Mesendoderm (in vitro differentiated cells): Measurements from ENCODE around the gene PRSS23.
A peak's percentile ranks its signal among the peaks of the same experiment; 100 is the strongest.

ENCODE experiments used
- DNase-seq: peaks from one replicate; pipeline ENCODE4 v3.0.0; 2013
- H2AK5ac ChIP-seq: 2 replicates; pipeline ENCODE4 v1.6.1; 2013; ENCODE audit warnings: low read length, inconsistent platforms
- H2BK120ac ChIP-seq: 2 replicates; pipeline ENCODE4 v1.6.1; 2013; ENCODE audit warnings: low read depth, mild to moderate bottlenecking, low read length, moderate library complexity, mixed read lengths
- H2BK15ac ChIP-seq: replicated peaks from 2 replicates; pipeline ENCODE4 v1.6.1; 2013; ENCODE audit warnings: low read depth, mild to moderate bottlenecking, moderate library complexity
- H2BK5ac ChIP-seq: 2 replicates; pipeline ENCODE4 v1.6.1; 2013; ENCODE audit warnings: low read length, inconsistent platforms
- H3K18ac ChIP-seq: 2 replicates; pipeline ENCODE4 v1.6.1; 2013; ENCODE audit warnings: mild to moderate bottlenecking, low read length, mixed read lengths
- H3K23ac ChIP-seq: one replicate; pipeline ENCODE4 v1.6.1; 2013; ENCODE audit warnings: low read length
- H3K27ac ChIP-seq: 2 replicates; pipeline ENCODE4 v1.5.1; 2013; ENCODE audit warnings: low read depth, mild to moderate bottlenecking, inconsistent platforms, low read length, moderate library complexity
- H3K27me3 ChIP-seq: 2 replicates; pipeline ENCODE4 v1.6.1; 2013; ENCODE audit warnings: low read length, control low read depth, mild to moderate bottlenecking, inconsistent platforms; ENCODE audit not compliant: insufficient read depth, poor library complexity
- H3K36me3 ChIP-seq: 2 replicates; pipeline ENCODE4 v1.6.1; 2013; ENCODE audit warnings: low read length, inconsistent platforms; ENCODE audit not compliant: control insufficient read depth, insufficient read depth
- H3K4ac ChIP-seq: one replicate; pipeline ENCODE4 v1.6.1; 2013; ENCODE audit warnings: low read depth, mild to moderate bottlenecking, low read length, moderate library complexity
- H3K4me1 ChIP-seq: 2 replicates; pipeline ENCODE4 v1.6.1; 2013; ENCODE audit warnings: low read depth, low read length, inconsistent platforms; ENCODE audit not compliant: control insufficient read depth
- H3K4me2 ChIP-seq: 2 replicates; pipeline ENCODE4 v1.6.1; 2013; ENCODE audit warnings: low read length
- H3K4me3 ChIP-seq: 2 replicates; pipeline ENCODE4 v1.5.1; 2013; ENCODE audit warnings: mild to moderate bottlenecking, low read length
- H3K56ac ChIP-seq: one replicate; pipeline ENCODE4 v1.6.1; 2013; ENCODE audit warnings: low read length
- H3K79me1 ChIP-seq: 2 replicates; pipeline ENCODE4 v1.6.1; 2013; ENCODE audit warnings: low read length, inconsistent platforms
- H3K79me2 ChIP-seq: 2 replicates; pipeline ENCODE4 v1.6.1; 2013; ENCODE audit warnings: mild to moderate bottlenecking, low read length; ENCODE audit not compliant: control insufficient read depth, insufficient read depth
- H3K9ac ChIP-seq: 2 replicates; pipeline ENCODE4 v1.6.1; 2013; ENCODE audit warnings: low read length, inconsistent platforms
- H4K5ac ChIP-seq: one replicate; pipeline ENCODE4 v1.6.1; 2013; ENCODE audit warnings: low read length
- H4K8ac ChIP-seq: one replicate; pipeline ENCODE4 v1.6.1; 2013; ENCODE audit warnings: low read depth, mild to moderate bottlenecking, control low read depth, low read length, moderate library complexity
- WGBS: extraction: QIAGEN DNeasy Blood & Tissue Kit; methylation state at CpG from one replicate; pipeline ENCODE4 v1.1.7; 2013; ENCODE audit warnings: low lambda C conversion rate, missing lambda C conversion rate; ENCODE audit not compliant: insufficient coverage; ENCODE audit errors: extremely low coverage; 5-methylcytosine and 5-hydroxymethylcytosine counted together

Gene PRSS23

DNA sequence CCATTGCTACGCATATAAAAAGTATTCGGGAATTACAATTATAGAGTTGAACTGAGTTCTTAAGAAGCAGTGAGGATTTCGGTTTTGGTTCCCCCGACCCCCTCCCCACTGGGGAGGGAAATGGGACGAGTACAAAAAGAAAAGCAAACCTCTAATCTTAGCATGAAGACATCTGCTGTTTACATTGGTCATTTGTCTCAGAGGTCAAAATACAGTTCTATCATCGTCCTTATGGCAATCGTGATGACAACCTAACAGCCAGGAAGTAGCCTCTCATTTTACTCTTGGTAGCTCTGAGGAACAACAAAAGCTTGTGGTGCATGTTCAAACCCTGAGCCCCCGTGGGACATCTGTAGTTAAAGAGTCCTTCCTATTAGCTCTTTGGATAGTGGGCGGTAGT is 3.2 kb upstream of the PRSS23 start:
- Histone ChIP-seq H3K4ac (no peak overlapping the region), H3K79me2 (no peaks in the 10 kb centered on the region), H2AK5ac (no peak overlapping the region), H2BK15ac (no peak overlapping the region), H3K18ac (no peak overlapping the region), H3K4me3 (no peak overlapping the region), H3K4me1 (peaks cover 5% of the 10 kb centered on the region), H3K36me3 (no peaks in the 10 kb centered on the region), H3K27ac (no peak overlapping the region), H2BK5ac (no peak overlapping the region), H4K5ac (no peak overlapping the region), H3K23ac (no peak overlapping the region), H3K56ac (no peak overlapping the region), H2BK120ac (no peak overlapping the region), H3K4me2 (no peak overlapping the region), H3K9ac (no peak overlapping the region), H3K79me1 (no peaks in the 10 kb centered on the region), H3K27me3 (peaks cover 2% of the 10 kb centered on the region), H4K8ac (no peak overlapping the region)
- no peak for DNase-seq
- no CpG with 5 or more reads among the region's 9 CpGs for WGBS

DNA sequence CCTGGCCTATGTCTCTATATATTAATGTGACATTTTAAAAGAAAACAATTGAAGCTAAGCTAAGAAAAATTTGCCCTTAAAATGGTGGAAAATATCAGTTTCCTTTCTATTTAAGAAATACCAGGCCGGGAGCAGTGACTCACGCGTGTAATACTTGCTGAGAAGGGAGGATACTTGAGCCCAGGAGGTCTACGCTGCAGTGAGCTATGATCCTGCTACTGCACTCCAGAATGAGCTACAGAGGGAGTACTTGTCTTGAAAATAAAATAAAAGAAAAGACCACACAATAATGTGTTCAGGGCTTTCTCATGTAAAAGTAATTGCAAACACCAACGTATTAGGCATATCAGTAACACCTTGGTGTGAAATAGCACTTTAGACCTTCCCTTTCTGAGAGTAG is 1.4 kb upstream of the PRSS23 start:
- H3K4ac ChIP-seq: no peak overlapping the region
- H3K79me2 ChIP-seq: no peaks in the 10 kb centered on the region
- no peak overlapping the region for H2AK5ac ChIP-seq
- no peak overlapping the region for H3K27ac ChIP-seq
- no peaks in the 10 kb centered on the region for H3K79me1 ChIP-seq
- H3K4me1 ChIP-seq: peaks cover 5% of the 10 kb centered on the region
- no peak overlapping the region for H2BK15ac ChIP-seq
- H3K18ac ChIP-seq: no peak overlapping the region
- H2BK120ac ChIP-seq: no peak overlapping the region
- H3K56ac ChIP-seq: no peak overlapping the region
- H3K36me3 ChIP-seq: no peaks in the 10 kb centered on the region
- H3K9ac ChIP-seq: no peak overlapping the region
- H3K4me3 ChIP-seq: no peak overlapping the region
- H3K4me2 ChIP-seq: no peak overlapping the region
- no peak overlapping the region for H4K5ac ChIP-seq
- H4K8ac ChIP-seq: no peak overlapping the region
- no CpG with 5 or more reads among the region's 5 CpGs for WGBS
- peak; percentile 54 for DNase-seq
- H2BK5ac ChIP-seq: no peak overlapping the region
- peaks cover 2% of the 10 kb centered on the region for H3K27me3 ChIP-seq
- no peak overlapping the region for H3K23ac ChIP-seq

DNA sequence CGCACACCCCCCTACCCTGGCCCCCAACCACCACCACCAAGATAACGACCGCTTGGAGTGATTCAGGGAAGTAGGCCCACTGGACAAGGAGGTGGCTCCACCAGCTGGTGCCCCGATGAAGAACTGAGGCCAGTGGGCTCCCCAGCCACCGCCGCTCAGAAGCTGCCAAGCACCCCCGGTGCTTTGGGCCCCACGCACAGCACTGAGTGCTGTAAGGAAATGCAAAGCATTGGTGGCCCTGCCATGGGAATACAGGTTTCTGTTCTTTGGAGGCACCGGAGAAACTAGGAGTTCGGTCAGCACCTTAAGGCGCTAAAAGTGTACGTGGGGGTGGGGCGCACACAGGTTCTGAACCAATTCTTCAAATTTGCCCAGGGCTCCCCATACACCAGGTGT is 664 bp upstream of the PRSS23 start:
- no peak overlapping the region for H3K27ac ChIP-seq
- no peak overlapping the region for H4K8ac ChIP-seq

DNA sequence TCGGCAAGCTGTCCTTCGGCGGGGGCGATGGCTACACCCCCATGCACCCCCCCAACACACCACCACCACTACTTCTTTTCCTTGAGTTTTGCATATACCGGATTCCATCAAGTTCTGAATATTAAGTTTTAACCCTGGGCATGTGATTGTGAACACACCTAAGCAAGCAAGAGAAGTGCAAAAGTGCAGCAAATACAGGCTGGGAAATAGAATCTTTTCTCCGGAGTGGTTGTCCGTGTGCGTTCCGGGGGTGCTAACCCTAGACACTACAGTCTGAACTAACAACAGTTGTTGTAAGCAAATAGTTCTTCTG is 574 bp downstream of the PRSS23 start:
- no peak overlapping the region for H3K4ac ChIP-seq
- no peaks in the 10 kb centered on the region for H3K79me2 ChIP-seq
- H3K56ac ChIP-seq: peak overlapping the region; percentile 78
- H2AK5ac ChIP-seq: no peak overlapping the region
- H3K4me3 ChIP-seq: no peak overlapping the region
- no peak overlapping the region for H4K5ac ChIP-seq
- no peaks in the 10 kb centered on the region for H3K36me3 ChIP-seq
- no peak for DNase-seq
- WGBS: no CpG with 5 or more reads among the region's 9 CpGs
- H3K4me1 ChIP-seq: peaks cover 5% of the 10 kb centered on the region
- peak overlapping the region; percentile 52 for H3K4me2 ChIP-seq
- no peak overlapping the region for H3K27ac ChIP-seq
- no peak overlapping the region for H4K8ac ChIP-seq
- H3K23ac ChIP-seq: no peak overlapping the region
- peak overlapping the region; percentile 59 for H3K9ac ChIP-seq
- no peak overlapping the region for H2BK15ac ChIP-seq
- peaks cover 2% of the 10 kb centered on the region for H3K27me3 ChIP-seq
- no peaks in the 10 kb centered on the region for H3K79me1 ChIP-seq
- no peak overlapping the region for H2BK5ac ChIP-seq
- H2BK120ac ChIP-seq: no peak overlapping the region
- H3K18ac ChIP-seq: peak overlapping the region; percentile 42

More for the DNA sequence above, 664 bp upstream of the PRSS23 start:
- Histone ChIP-seq H3K4me2 (peak overlapping the region; percentile 30), H3K9ac (peak overlapping the region; percentile 65), H3K79me1 (no peaks in the 10 kb centered on the region), H4K5ac (no peak overlapping the region), H2BK5ac (no peak overlapping the region), H3K18ac (peak overlapping the region; percentile 42), H2AK5ac (no peak overlapping the region), H3K56ac (peak overlapping the region; percentile 78), H3K79me2 (no peaks in the 10 kb centered on the region), H3K23ac (no peak overlapping the region), H3K4ac (no peak overlapping the region), H3K4me3 (no peak overlapping the region), H3K36me3 (no peaks in the 10 kb centered on the region), H2BK15ac (no peak overlapping the region), H3K27me3 (peaks cover 2% of the 10 kb centered on the region), H3K4me1 (peaks cover 5% of the 10 kb centered on the region), H2BK120ac (no peak overlapping the region)
- no CpG with 5 or more reads among the region's 13 CpGs for WGBS
- peak; percentile 50 for DNase-seq

DNA sequence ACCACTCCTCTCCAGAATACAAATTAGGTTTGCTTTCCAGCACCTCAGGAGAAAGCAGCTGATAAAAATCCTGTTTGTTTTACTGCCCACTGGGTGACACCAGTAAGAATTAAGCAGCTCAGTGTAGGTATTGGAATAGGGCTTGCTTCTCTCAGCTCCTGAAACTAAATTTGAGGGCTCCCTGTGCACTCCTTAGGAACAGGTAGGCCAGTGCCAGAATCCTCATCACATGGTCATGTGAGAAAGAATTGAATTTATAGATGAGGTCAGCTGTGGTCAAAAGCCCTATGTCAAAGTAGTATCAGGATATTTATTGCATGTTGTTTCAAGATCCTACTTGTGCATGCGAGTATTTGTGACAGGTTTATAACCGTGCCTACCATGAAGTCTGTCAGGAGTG is 1.0 kb downstream of the PRSS23 start:
- no peaks in the 10 kb centered on the region for H3K36me3 ChIP-seq
- no peak overlapping the region for H3K4me3 ChIP-seq
- no peak overlapping the region for H2BK15ac ChIP-seq
- no peak overlapping the region for H3K18ac ChIP-seq
- H2BK5ac ChIP-seq: no peak overlapping the region
- H3K9ac ChIP-seq: no peak overlapping the region
- H3K4ac ChIP-seq: no peak overlapping the region
- H2AK5ac ChIP-seq: no peak overlapping the region
- H3K56ac ChIP-seq: no peak overlapping the region
- H3K23ac ChIP-seq: no peak overlapping the region
- H2BK120ac ChIP-seq: no peak overlapping the region
- peaks cover 2% of the 10 kb centered on the region for H3K27me3 ChIP-seq
- H4K5ac ChIP-seq: no peak overlapping the region
- no peak overlapping the region for H3K4me2 ChIP-seq
- H3K79me2 ChIP-seq: no peaks in the 10 kb centered on the region
- DNase-seq: no peak
- peaks cover 5% of the 10 kb centered on the region for H3K4me1 ChIP-seq
- WGBS: no CpG with 5 or more reads among the region's 2 CpGs
- H3K27ac ChIP-seq: no peak overlapping the region
- H3K79me1 ChIP-seq: no peaks in the 10 kb centered on the region
- no peak overlapping the region for H4K8ac ChIP-seq

DNA sequence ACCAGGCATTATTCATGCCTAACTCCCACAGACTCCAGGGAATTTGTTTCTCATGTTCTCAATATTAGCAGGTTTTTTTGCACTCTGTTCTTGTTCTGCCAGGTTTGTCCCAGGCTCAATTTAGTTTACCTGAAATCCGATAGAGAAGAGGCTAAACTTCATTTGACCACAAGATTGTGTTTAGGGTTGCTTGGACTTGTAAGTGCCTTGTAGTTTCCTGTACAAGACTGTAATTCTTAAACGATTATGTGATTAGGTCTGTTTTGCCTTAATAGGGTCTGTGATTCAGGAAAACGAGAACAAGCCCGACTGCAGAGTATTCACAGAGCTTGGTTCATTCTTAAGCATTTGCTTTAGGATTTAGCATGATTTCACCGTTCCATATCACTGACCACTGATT is 1.8 kb downstream of the PRSS23 start:
- no peak overlapping the region for H3K4me3 ChIP-seq
- H3K18ac ChIP-seq: no peak overlapping the region
- H3K9ac ChIP-seq: no peak overlapping the region
- no CpG with 5 or more reads among the region's 5 CpGs for WGBS
- H3K36me3 ChIP-seq: no peaks in the 10 kb centered on the region
- H3K23ac ChIP-seq: no peak overlapping the region
- peaks cover 2% of the 10 kb centered on the region for H3K27me3 ChIP-seq
- no peak overlapping the region for H2BK120ac ChIP-seq
- no peak overlapping the region for H2BK15ac ChIP-seq
- DNase-seq: no peak
- H3K4ac ChIP-seq: no peak overlapping the region
- no peak overlapping the region for H4K5ac ChIP-seq
- H3K4me2 ChIP-seq: no peak overlapping the region
- H3K79me2 ChIP-seq: no peaks in the 10 kb centered on the region
- peaks cover 5% of the 10 kb centered on the region for H3K4me1 ChIP-seq
- no peaks in the 10 kb centered on the region for H3K79me1 ChIP-seq
- H3K56ac ChIP-seq: no peak overlapping the region
- H4K8ac ChIP-seq: no peak overlapping the region
- H2BK5ac ChIP-seq: no peak overlapping the region
- H2AK5ac ChIP-seq: no peak overlapping the region
- no peak overlapping the region for H3K27ac ChIP-seq
